Measurements from ENCODE around the gene SLC30A2. TPM values are rescaled to one million over a fixed set of nuclear protein-coding genes. Genes with fewer than 3 reads are reported as not detected.

SLC30A2 gene
- total RNA-seq, 1 experiment from 2014 or later = 0.35 TPM

GRCh38 chr1:26034504-26035202, 11.3 kb downstream of the SLC30A2 start:
- Histone ChIP-seq H3K4me1 (ENCODE audit: insufficient read depth, low read length) (no peaks in the 10 kb centered on the region; the same call in 1 of the 2 replicates), H3K23me2 (ENCODE audit: insufficient read length, low read depth, low read length, poor library complexity, severe bottlenecking) (peaks cover 12% of the 10 kb centered on the region), H3K23ac (ENCODE audit: insufficient read length, low read depth, low read length) (no peak overlapping the region), H2BK15ac (ENCODE audit: low read depth, low read length) (no peak overlapping the region), H3K79me2 (ENCODE audit: insufficient read depth, low read length) (no peaks in the 10 kb centered on the region), H3K14ac (ENCODE audit: insufficient read depth, low read length) (no peak overlapping the region), H2BK5ac (ENCODE audit: insufficient read length, low read length) (no peak overlapping the region), H2BK20ac (ENCODE audit: low read depth, low read length, poor library complexity, severe bottlenecking) (no peak overlapping the region), H4K20me1 (ENCODE audit: control insufficient read depth, insufficient read depth, insufficient read length) (no peaks in the 10 kb centered on the region), H3K27ac (ENCODE audit: insufficient read length, low read depth, low read length) (no peak overlapping the region), H3K9ac (ENCODE audit: extremely low read depth, insufficient read length, low read length) (peak overlapping the region; percentile 1), H3K9me3 (ENCODE audit: control insufficient read depth, low read depth, low read length) (no peaks in the 10 kb centered on the region), H3K4me2 (ENCODE audit: insufficient read depth, insufficient read length, low read length) (peak overlapping the region; percentile 78), H4K5ac (ENCODE audit: insufficient read length, low read depth, low read length) (no peak overlapping the region), H3K27me3 (ENCODE audit: insufficient read depth, low read length) (peaks cover 4% of the 10 kb centered on the region; the same call in 1 of the 2 replicates), H3T11ph (ENCODE audit: low read length) (no peak overlapping the region), H3K79me1 (ENCODE audit: insufficient read depth, low read depth, low read length, poor library complexity, severe bottlenecking) (no peaks in the 10 kb centered on the region), H4K91ac (ENCODE audit: insufficient read length, low read depth, low read length) (no peak overlapping the region), H2AK5ac (ENCODE audit: insufficient read length, low read length) (no peak overlapping the region), H3K18ac (ENCODE audit: insufficient read length, low read depth, low read length) (no peak overlapping the region), H4K8ac (replicated peaks; ENCODE audit: insufficient read length, low read depth, low read length) (no peak overlapping the region), H2AFZ (ENCODE audit: low read length) (no peak overlapping the region), H3K4ac (ENCODE audit: low read depth, low read length) (no peak overlapping the region), H2BK120ac (ENCODE audit: low read depth, low read length, poor library complexity, severe bottlenecking) (no peak overlapping the region), H2BK12ac (ENCODE audit: insufficient read length, low read depth, low read length) (no peak overlapping the region), H3K56ac (ENCODE audit: insufficient read length, low read depth, low read length) (no peak overlapping the region)
- Mint-ChIP-seq H3K27ac (no peak overlapping the region), H3K4me1 (peaks cover 9 to 11% of the 10 kb centered on the region in 2 experiments), H3K4me3 (peak overlapping the region; percentile 81 to 88), H3K9me3 (no peaks in the 10 kb centered on the region), H3K36me3 (ENCODE audit: insufficient read depth in 1 of 3, low read depth in 3 of 3) (no peaks in the 10 kb centered on the region), H3K27me3 (ENCODE audit: low read depth) (peaks cover 72% of the 10 kb centered on the region)
- no peak for DNase-seq
- TF ChIP-seq CTCF (conservative IDR thresholded peaks at IDR 0.05) = no peak
- WGBS (ENCODE audit: extremely low coverage, insufficient read length, low lambda C conversion rate) = no CpG with 5 or more reads among the region's 15 CpGs
